ENCODE data around the gene TOMM7. TPM values are rescaled to one million over a fixed set of nuclear protein-coding genes. Genes with fewer than 3 reads are reported as not detected.
"Not testable (repeated sequence)": the region's sequence is repeated elsewhere in the genome, so short reads cannot be mapped to it uniquely, and the experiment has no call there.

The TOMM7 gene
- total RNA-seq, 3 donors from 2014 or later (not counting 1 experiment from before 2014, with no cell fraction given), result 194 to 286 (median 269) TPM

- Mint-ChIP-seq H3K4me3 (no peak overlapping the region), H3K27ac (no peak overlapping the region), H3K36me3 (no peaks in the 10 kb centered on the region), H3K4me1 (peaks cover 0 to under 1% of the 10 kb centered on the region in 2 donors), H3K27me3 (ENCODE audit: low read depth in 2 of 2) (peaks cover 7 to 13% of the 10 kb centered on the region in 2 donors), H3K9me3 (no peaks in the 10 kb centered on the region)
- TF ChIP-seq CTCF (IDR thresholded peaks at IDR 0.05), result no peak
- no peak overlapping the region for H3K27ac ChIP-seq (ENCODE audit: low read length)
- DNase-seq, result no peak
- WGBS (ENCODE audit: insufficient coverage), result 92% methylated on average over 6 of the region's 6 CpGs
- intact Hi-C loops (cut with micrococcal nuclease), result no loop called here
- H3K4me3 ChIP-seq (ENCODE audit: low read length), result no peak overlapping the region
- H3K27me3 ChIP-seq (ENCODE audit: control insufficient read depth, insufficient read depth, low read length), result no peaks in the 10 kb centered on the region
- H3K9me3 ChIP-seq (ENCODE audit: control insufficient read depth, insufficient read depth, low read length), result no peaks in the 10 kb centered on the region
- ATAC-seq, result no peak
- H3K4me1 ChIP-seq (ENCODE audit: control insufficient read depth, insufficient read depth, low read length), result no peaks in the 10 kb centered on the region
- H3K36me3 ChIP-seq (ENCODE audit: control insufficient read depth, insufficient read depth, low read length), result no peaks in the 10 kb centered on the region
These were observed 14.7 kb upstream of the TOMM7 start for GRCh38 chr7:22837308-22837707.

DNA sequence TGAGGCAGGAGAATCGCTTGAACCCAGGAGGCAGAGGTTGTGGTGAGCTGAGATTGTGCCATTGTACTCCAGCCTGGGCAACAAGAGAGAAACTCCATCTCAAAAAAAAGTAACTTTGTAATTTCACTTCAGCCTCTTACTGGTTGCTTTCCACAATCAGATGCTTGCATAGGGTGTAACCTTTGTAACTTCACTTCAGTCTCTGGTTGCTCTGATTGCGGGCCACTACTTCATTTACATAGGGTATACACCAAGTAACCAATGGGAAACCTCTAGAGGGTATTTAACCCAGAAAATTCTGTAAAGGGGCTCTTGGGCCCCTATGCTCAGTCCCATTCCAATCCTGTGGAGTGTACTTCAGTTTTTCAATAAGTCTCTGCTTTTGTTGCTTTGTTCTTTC is 13.9 kb upstream of the TOMM7 start:
- H3K27ac ChIP-seq (ENCODE audit: low read length); H3K9me3 Mint-ChIP-seq; H3K4me1 Mint-ChIP-seq; H3K4me3 ChIP-seq (ENCODE audit: low read length); H3K36me3 ChIP-seq (ENCODE audit: control insufficient read depth, insufficient read depth, low read length); intact Hi-C loops (cut with micrococcal nuclease); H3K36me3 Mint-ChIP-seq; ATAC-seq; H3K4me1 ChIP-seq (ENCODE audit: control insufficient read depth, insufficient read depth, low read length); H3K27ac Mint-ChIP-seq; H3K9me3 ChIP-seq (ENCODE audit: control insufficient read depth, insufficient read depth, low read length); H3K27me3 ChIP-seq (ENCODE audit: control insufficient read depth, insufficient read depth, low read length); H3K4me3 Mint-ChIP-seq; DNase-seq: not testable (repeated sequence)
- peaks cover 7 to 13% of the 10 kb centered on the region in 2 donors for H3K27me3 Mint-ChIP-seq (ENCODE audit: low read depth in 2 of 2)
- WGBS (ENCODE audit: insufficient coverage), result 81% methylated on average over 2 of the region's 2 CpGs

- Mint-ChIP-seq H3K4me3 (no peak overlapping the region), H3K27me3 (ENCODE audit: low read depth in 2 of 2) (peaks cover 7 to 12% of the 10 kb centered on the region in 2 donors), H3K9me3 (no peaks in the 10 kb centered on the region), H3K4me1 (peaks cover 0 to 17% of the 10 kb centered on the region in 2 donors), H3K36me3 (no peaks in the 10 kb centered on the region), H3K27ac (no peak overlapping the region)
- 62% methylated on average over 3 of the region's 3 CpGs for WGBS (ENCODE audit: insufficient coverage)
- TF ChIP-seq CTCF (IDR thresholded peaks at IDR 0.05), result no peak
- Histone ChIP-seq H3K27me3 (ENCODE audit: control insufficient read depth, insufficient read depth, low read length) (no peaks in the 10 kb centered on the region), H3K9me3 (ENCODE audit: control insufficient read depth, insufficient read depth, low read length) (no peaks in the 10 kb centered on the region), H3K4me3 (ENCODE audit: low read length) (no peak overlapping the region), H3K36me3 (ENCODE audit: control insufficient read depth, insufficient read depth, low read length) (no peaks in the 10 kb centered on the region), H3K4me1 (ENCODE audit: control insufficient read depth, insufficient read depth, low read length) (no peaks in the 10 kb centered on the region), H3K27ac (ENCODE audit: low read length) (no peak overlapping the region)
- intact Hi-C loops (cut with micrococcal nuclease), result no loop called here
- ATAC-seq (no peak), DNase-seq (no peak)
These were observed 11.3 kb upstream of the TOMM7 start for GRCh38 chr7:22833957-22834356.

DNA sequence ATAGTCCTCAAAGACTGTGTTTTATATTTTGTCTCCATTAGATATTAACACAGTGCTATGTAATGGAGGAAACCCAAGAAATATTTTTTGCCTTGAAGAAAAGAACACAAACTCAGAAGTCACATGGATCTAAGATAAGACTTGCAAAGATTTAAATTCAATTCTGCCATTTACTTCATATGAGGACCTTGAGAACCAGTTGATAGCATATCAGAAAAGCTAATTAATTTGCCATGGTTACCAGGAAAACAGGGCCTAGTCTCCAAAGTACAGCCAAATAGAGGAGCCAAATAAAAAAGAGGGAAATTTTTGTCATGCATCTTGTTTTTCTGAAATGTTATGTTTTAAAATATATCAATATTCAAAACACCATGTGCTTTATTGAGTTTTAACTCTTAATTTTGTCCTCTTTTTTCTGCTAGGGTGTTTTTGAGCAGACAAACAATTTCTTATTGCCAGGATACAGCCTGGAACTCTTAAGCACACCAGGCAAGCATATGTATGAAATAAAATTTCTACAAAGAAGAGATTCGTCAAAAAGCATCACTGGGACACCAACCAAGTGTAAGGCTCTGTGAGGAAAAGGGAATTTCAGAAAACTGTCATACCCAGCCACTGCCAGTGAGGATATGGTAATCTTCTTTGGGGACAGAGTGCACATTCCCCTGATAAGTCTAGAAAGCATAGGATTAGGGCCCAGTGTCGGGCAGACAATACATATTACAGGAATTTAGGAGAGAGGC is 10.6 kb upstream of the TOMM7 start:
- no peaks in the 10 kb centered on the region for H3K4me1 ChIP-seq (ENCODE audit: control insufficient read depth, insufficient read depth, low read length)
- H3K9me3 ChIP-seq (ENCODE audit: control insufficient read depth, insufficient read depth, low read length), result no peaks in the 10 kb centered on the region
- H3K27ac ChIP-seq (ENCODE audit: low read length), result no peak overlapping the region
- intact Hi-C loops (cut with micrococcal nuclease), result no loop called here
- no peak overlapping the region for H3K4me3 ChIP-seq (ENCODE audit: low read length)
- H3K27me3 ChIP-seq (ENCODE audit: control insufficient read depth, insufficient read depth, low read length), result no peaks in the 10 kb centered on the region
- Mint-ChIP-seq H3K4me1 (peaks cover 0 to 17% of the 10 kb centered on the region in 2 donors), H3K27me3 (ENCODE audit: low read depth in 2 of 2) (peaks cover 7 to 12% of the 10 kb centered on the region in 2 donors), H3K4me3 (no peak overlapping the region), H3K27ac (no peak overlapping the region), H3K9me3 (no peaks in the 10 kb centered on the region), H3K36me3 (no peaks in the 10 kb centered on the region)
- TF ChIP-seq CTCF (IDR thresholded peaks at IDR 0.05), result no peak
- DNase-seq (no peak), ATAC-seq (no peak)
- no peaks in the 10 kb centered on the region for H3K36me3 ChIP-seq (ENCODE audit: control insufficient read depth, insufficient read depth, low read length)
- 97% methylated on average over 2 of the region's 2 CpGs for WGBS (ENCODE audit: insufficient coverage)

Data from natural killer cell (primary cell).